ENCODE measurements around the gene RNF138. TPM values are rescaled to one million over a fixed set of nuclear protein-coding genes. Genes with fewer than 3 reads are reported as not detected.
A peak's percentile ranks its signal among the peaks of the same experiment; 100 is the strongest.

The RNF138 gene
- total and polyA plus RNA-seq, 2 of the 13 experiments (the other 11 are each of a cell fraction or from before 2014, with no cell fraction given): 14.6 to 33.6 TPM

GRCh38 chr18:32091724-32092421, at the start of gene RNF138 (continued):
- no peak for TF ChIP-seq ZNF432 (CRISPR knock-in tag; IDR thresholded peaks at IDR 0.05; ENCODE audit: borderline replicate concordance)
- peak; percentile 85 for TF ChIP-seq HIVEP1 (CRISPR knock-in tag; IDR thresholded peaks at IDR 0.05)
- TF ChIP-seq TERF1 (CRISPR knock-in tag; IDR thresholded peaks at IDR 0.05): no peak
- TF ChIP-seq BCL3 (CRISPR knock-in tag; IDR thresholded peaks at IDR 0.05): no peak; the same call in 1 of the 2 replicates
- no peak for TF ChIP-seq SRSF4 (IDR thresholded peaks at IDR 0.05; ENCODE audit: low read depth, low read length, poor library complexity, severe bottlenecking)
- TF ChIP-seq KLF12 (CRISPR knock-in tag; IDR thresholded peaks at IDR 0.05; ENCODE audit: borderline replicate concordance): no peak
- no peak for TF ChIP-seq ARID3A (IDR thresholded peaks at IDR 0.05; ENCODE audit: low read depth, low read length)
- TF ChIP-seq PATZ1 (CRISPR knock-in tag; IDR thresholded peaks at IDR 0.05): no peak
- TF ChIP-seq SKIL (CRISPR knock-in tag; IDR thresholded peaks at IDR 0.05; ENCODE audit: borderline replicate concordance): no peak
- TF ChIP-seq ZC3H4 (CRISPR knock-in tag; IDR thresholded peaks at IDR 0.05; ENCODE audit: borderline replicate concordance): peak; percentile 60; the same call in 1 of the 2 replicates
- 0 out of 2 replicates have a peak, but pooled peaks have one; percentile 32 for TF ChIP-seq ZFP1 (CRISPR knock-in tag; IDR thresholded peaks at IDR 0.05)
- no peak for TF ChIP-seq HNRNPK (IDR thresholded peaks at IDR 0.05; ENCODE audit: low read depth, low read length, poor library complexity, severe bottlenecking)
- TF ChIP-seq SP5 (CRISPR knock-in tag; IDR thresholded peaks at IDR 0.05; ENCODE audit: borderline replicate concordance, low read depth): peak; percentile 69; the same call in 1 of the 2 replicates
- TF ChIP-seq ZNF550 (CRISPR knock-in tag; IDR thresholded peaks at IDR 0.05; ENCODE audit: borderline replicate concordance): no peak
- TF ChIP-seq KLF11 (CRISPR knock-in tag; IDR thresholded peaks at IDR 0.05): peak; percentile 73; the same call in 1 of the 2 replicates
- peak; percentile 49; the same call in 1 of the 2 replicates for TF ChIP-seq SMAD3 (CRISPR knock-in tag; IDR thresholded peaks at IDR 0.05)
- peak; percentile 29 for TF ChIP-seq U2AF1 (optimal IDR thresholded peaks at IDR 0.05; ENCODE audit: low read depth, low read length)
- TF ChIP-seq STAT5B (CRISPR knock-in tag; IDR thresholded peaks at IDR 0.05): 0 out of 2 replicates have a peak, but pooled peaks have one; percentile 18
- no peak for TF ChIP-seq MEF2D (CRISPR knock-in tag; IDR thresholded peaks at IDR 0.05)
